Common myeloid progenitor, CD34-positive (primary cell): Measurements from ENCODE around the gene C8A.

ENCODE experiments used
- CTCF ChIA-PET: fragments of 350-600 bp; sonication (Branson Sonifier 250); formaldehyde crosslinking; loops from one replicate; lab custom pipeline; 2021; ENCODE audit warnings: antibody characterized with exemption; lab: Charles Lee
- POLR2A ChIA-PET: fragments of 350-600 bp; sonication (Branson Sonifier 250); formaldehyde crosslinking; loops from one replicate; lab custom pipeline; 2021; ENCODE audit warnings: antibody characterized with exemption; lab: Charles Lee
- DNase-seq, 3 donors: peaks; one replicate each; pipeline versions ENCODE4 v3.0.0 to v3.0.0-alpha.2; 2013
- H3K27ac ChIP-seq, 2 experiments: 1 replicate in 1 of 2; 2 replicates in 1 of 2; pipeline ENCODE4 v1.7.0; 2013; ENCODE audit warnings: inconsistent platforms in 2 of 2, low read length in 2 of 2, mild to moderate bottlenecking in 2 of 2, low read depth in 1 of 2, moderate library complexity in 1 of 2; ENCODE audit not compliant: severe bottlenecking in 2 of 2, insufficient read depth in 1 of 2, poor library complexity in 1 of 2
- H3K27me3 ChIP-seq, 5 experiments: replicated peaks in 2 of 5; 1 replicate in 3 of 5; 2 replicates in 2 of 5; pipeline versions ENCODE4 v1.6.1 to v1.7.0; 2013; ENCODE audit warnings: low read length in 4 of 5, mild to moderate bottlenecking in 2 of 5, moderate library complexity in 2 of 5, inconsistent platforms in 1 of 5; ENCODE audit not compliant: insufficient read depth in 5 of 5, control insufficient read depth in 4 of 5
- H3K36me3 ChIP-seq, 4 experiments: 1 replicate in 2 of 4; 2 replicates in 2 of 4; pipeline versions ENCODE4 v1.6.1 to v1.7.0; 2013; ENCODE audit warnings: low read length in 3 of 4, control low read depth in 1 of 4, mild to moderate bottlenecking in 1 of 4; ENCODE audit not compliant: control insufficient read depth in 4 of 4, insufficient read depth in 4 of 4
- H3K4me1 ChIP-seq, 4 experiments: 1 replicate in 3 of 4; 2 replicates in 1 of 4; pipeline versions ENCODE4 v1.6.1 to v1.7.1; 2013; ENCODE audit warnings: low read length in 3 of 4, mild to moderate bottlenecking in 3 of 4, control low read depth in 1 of 4, inconsistent platforms in 1 of 4, moderate library complexity in 1 of 4; ENCODE audit not compliant: control insufficient read depth in 4 of 4, insufficient read depth in 4 of 4; ENCODE audit errors: control extremely low read depth in 1 of 4
- H3K4me3 ChIP-seq, 7 experiments: 1 replicate in 4 of 7; 2 replicates in 3 of 7; pipeline versions ENCODE4 v1.5.1 to v1.7.0; 2013; ENCODE audit warnings: mild to moderate bottlenecking in 7 of 7, low read length in 6 of 7, moderate library complexity in 6 of 7, inconsistent platforms in 2 of 7, low read depth in 2 of 7, control low read depth in 1 of 7; ENCODE audit not compliant: insufficient read depth in 4 of 7, control insufficient read depth in 1 of 7; ENCODE audit errors: extremely low read depth in 1 of 7
- H3K9me3 ChIP-seq, 5 experiments: 1 replicate in 4 of 5; 2 replicates in 1 of 5; pipeline versions ENCODE4 v1.6.1 to v1.7.1; 2013; ENCODE audit warnings: low read length in 4 of 5, mild to moderate bottlenecking in 2 of 5, inconsistent platforms in 1 of 5, low read depth in 1 of 5, moderate library complexity in 1 of 5; ENCODE audit not compliant: control insufficient read depth in 4 of 5, insufficient read depth in 2 of 5; ENCODE audit errors: control extremely low read depth in 1 of 5
- WGBS: methylation state at CpG from one replicate; pipeline ENCODE4 v1.1.5; 2013; ENCODE audit not compliant: insufficient coverage; 5-methylcytosine and 5-hydroxymethylcytosine counted together

Gene C8A

GRCh38 chr1:56910441-56910985 is 55.9 kb downstream of the C8A start:
- DNase-seq = peak in 2 of 3 donors; percentile 19 to 40
- 61% methylated on average over 4 of the region's 4 CpGs for WGBS
- Histone ChIP-seq H3K4me3 (no peak overlapping the region), H3K27me3 (peaks cover 0 to 3% (median 0%) of the 10 kb centered on the region in 5 experiments), H3K36me3 (no peaks in the 10 kb centered on the region), H3K4me1 (peaks cover 0 to 12% (median 0%) of the 10 kb centered on the region in 4 experiments), H3K9me3 (peaks cover 0 to 2% (median 0%) of the 10 kb centered on the region in 5 experiments), H3K27ac (no peak overlapping the region)
- CTCF ChIA-PET = no interaction called here
- POLR2A ChIA-PET = no interaction called here

- CTCF ChIA-PET = no interaction called here
- H3K27ac ChIP-seq = no peak overlapping the region
- 94% methylated on average over 7 of the region's 7 CpGs for WGBS
- peaks cover 0 to 5% (median 0%) of the 10 kb centered on the region in 5 experiments for H3K27me3 ChIP-seq
- no peak for DNase-seq
- no peaks in the 10 kb centered on the region for H3K36me3 ChIP-seq
- H3K4me1 ChIP-seq = peaks cover 0 to 12% (median 0%) of the 10 kb centered on the region in 4 experiments
- no peak overlapping the region for H3K4me3 ChIP-seq
- peaks cover 0 to 2% (median 0%) of the 10 kb centered on the region in 5 experiments for H3K9me3 ChIP-seq
- POLR2A ChIA-PET = no interaction called here
These were observed 56.7 kb downstream of the C8A start for GRCh38 chr1:56911098-56911938.

- H3K4me1 ChIP-seq = peaks cover 0 to 12% (median 0%) of the 10 kb centered on the region in 4 experiments
- POLR2A ChIA-PET = no interaction called here
- peaks cover 0 to 3% (median 0%) of the 10 kb centered on the region in 5 experiments for H3K27me3 ChIP-seq
- no peaks in the 10 kb centered on the region for H3K36me3 ChIP-seq
- no peak for DNase-seq
- peaks cover 0 to 2% (median 0%) of the 10 kb centered on the region in 5 experiments for H3K9me3 ChIP-seq
- no peak overlapping the region for H3K27ac ChIP-seq
- WGBS = 98% methylated on average over 12 of the region's 12 CpGs
- no peak overlapping the region for H3K4me3 ChIP-seq
- CTCF ChIA-PET = interaction anchor here (1.3 kb wide), 1 partner anchor 10 kb away, joined by 4 read pairs; no protein-coding TSS in a partner anchor
These were observed 57.7 kb downstream of the C8A start for GRCh38 chr1:56912325-56912724.

GRCh38 chr1:56915960-56916359 is 61.4 kb downstream of the C8A start:
- Histone ChIP-seq H3K36me3 (no peaks in the 10 kb centered on the region), H3K27me3 (peaks cover 0 to 2% (median 0%) of the 10 kb centered on the region in 5 experiments), H3K4me3 (no peak overlapping the region), H3K4me1 (no peaks in the 10 kb centered on the region), H3K9me3 (peaks cover 0 to 2% (median 0%) of the 10 kb centered on the region in 5 experiments), H3K27ac (no peak overlapping the region)
- ChIA-PET CTCF (no interaction called here), POLR2A (no interaction called here)
- 69% methylated on average over 4 of the region's 4 CpGs for WGBS
- no peak for DNase-seq

- 88% methylated on average over 3 of the region's 3 CpGs for WGBS
- Histone ChIP-seq H3K4me3 (no peak overlapping the region), H3K27ac (no peak overlapping the region), H3K27me3 (peaks cover 0 to 2% (median 0%) of the 10 kb centered on the region in 5 experiments), H3K4me1 (no peaks in the 10 kb centered on the region), H3K9me3 (peaks cover 0 to 2% (median 0%) of the 10 kb centered on the region in 5 experiments), H3K36me3 (no peaks in the 10 kb centered on the region)
- DNase-seq = no peak
- ChIA-PET POLR2A (no interaction called here), CTCF (no interaction called here)
These were observed 62.0 kb downstream of the C8A start for GRCh38 chr1:56916630-56917029.

GRCh38 chr1:56917356-56917755 is 62.8 kb downstream of the C8A start:
- H3K36me3 ChIP-seq = no peaks in the 10 kb centered on the region
- CTCF ChIA-PET = no interaction called here
- peaks cover 0 to 2% (median 0%) of the 10 kb centered on the region in 5 experiments for H3K9me3 ChIP-seq
- POLR2A ChIA-PET = no interaction called here
- H3K27me3 ChIP-seq = peaks cover 0 to 3% (median 0%) of the 10 kb centered on the region in 5 experiments
- H3K27ac ChIP-seq = no peak overlapping the region
- DNase-seq = no peak
- no peaks in the 10 kb centered on the region for H3K4me1 ChIP-seq
- 82% methylated on average over 5 of the region's 5 CpGs for WGBS
- H3K4me3 ChIP-seq = no peak overlapping the region

GRCh38 chr1:56920591-56921001 is 66.0 kb downstream of the C8A start:
- Histone ChIP-seq H3K4me3 (no peak overlapping the region), H3K36me3 (no peaks in the 10 kb centered on the region), H3K9me3 (peaks cover 0 to 2% (median 0%) of the 10 kb centered on the region in 5 experiments), H3K4me1 (no peaks in the 10 kb centered on the region), H3K27ac (no peak overlapping the region), H3K27me3 (peaks cover 0 to 3% (median 0%) of the 10 kb centered on the region in 5 experiments)
- POLR2A ChIA-PET = no interaction called here
- no CpG with 5 or more reads among the region's 2 CpGs for WGBS
- CTCF ChIA-PET = no interaction called here
- no peak for DNase-seq
